Anterior cingulate cortex (tissue), 58 donors: ENCODE measurements around the gene SPATA24.
"Not testable (repeated sequence)": the region's sequence is repeated elsewhere in the genome, so short reads cannot be mapped to it uniquely, and the experiment has no call there.

Source experiments
- DNase-seq, 58 donors: peaks; one replicate each; lab custom pipeline; 2025; lab: John Stamatoyannopoulos, UW

The SPATA24 gene

GRCh38 chr5:139396691-139397090 is 7.2 kb downstream of the SPATA24 start:
- DNase-seq, result no peak

DNA sequence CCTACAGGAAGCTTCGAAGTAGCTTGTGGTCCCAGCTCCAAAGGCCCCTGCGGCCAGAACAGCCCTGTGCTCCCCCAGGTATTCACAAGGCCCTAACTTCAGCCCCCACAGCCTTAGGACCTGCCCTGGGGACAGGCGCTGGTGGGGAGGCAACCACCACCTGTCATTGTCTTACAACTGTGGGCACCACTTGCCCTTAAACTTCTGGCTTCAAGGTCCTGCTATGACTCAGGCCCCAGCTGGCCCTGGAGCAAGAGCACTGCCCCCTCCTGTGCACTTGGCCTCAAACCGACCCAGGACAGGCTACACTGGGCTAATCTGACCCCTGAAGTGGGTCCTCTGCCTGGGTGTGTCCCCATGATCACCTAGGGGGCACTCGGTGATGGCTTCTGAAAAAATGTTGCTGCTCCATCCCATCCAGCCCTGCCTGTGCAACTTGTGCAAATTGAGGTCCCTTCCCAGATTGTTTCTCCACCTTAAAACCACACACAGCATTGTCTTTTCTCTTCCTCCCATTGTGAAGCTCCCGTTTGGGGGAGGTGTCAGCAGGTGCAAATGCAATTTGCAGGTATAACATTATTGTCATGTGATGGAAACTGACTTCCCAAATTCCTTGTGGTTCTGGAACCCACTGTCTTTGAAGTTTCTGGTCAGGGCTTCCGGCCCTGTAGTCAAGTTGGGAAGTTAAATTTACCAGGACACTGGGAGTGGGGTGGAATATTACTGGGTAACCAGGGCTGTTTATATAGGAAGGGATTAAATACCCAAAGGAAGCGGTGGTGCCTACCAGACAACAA is 7.8 kb downstream of the SPATA24 start:
- DNase-seq, result no peak

DNA sequence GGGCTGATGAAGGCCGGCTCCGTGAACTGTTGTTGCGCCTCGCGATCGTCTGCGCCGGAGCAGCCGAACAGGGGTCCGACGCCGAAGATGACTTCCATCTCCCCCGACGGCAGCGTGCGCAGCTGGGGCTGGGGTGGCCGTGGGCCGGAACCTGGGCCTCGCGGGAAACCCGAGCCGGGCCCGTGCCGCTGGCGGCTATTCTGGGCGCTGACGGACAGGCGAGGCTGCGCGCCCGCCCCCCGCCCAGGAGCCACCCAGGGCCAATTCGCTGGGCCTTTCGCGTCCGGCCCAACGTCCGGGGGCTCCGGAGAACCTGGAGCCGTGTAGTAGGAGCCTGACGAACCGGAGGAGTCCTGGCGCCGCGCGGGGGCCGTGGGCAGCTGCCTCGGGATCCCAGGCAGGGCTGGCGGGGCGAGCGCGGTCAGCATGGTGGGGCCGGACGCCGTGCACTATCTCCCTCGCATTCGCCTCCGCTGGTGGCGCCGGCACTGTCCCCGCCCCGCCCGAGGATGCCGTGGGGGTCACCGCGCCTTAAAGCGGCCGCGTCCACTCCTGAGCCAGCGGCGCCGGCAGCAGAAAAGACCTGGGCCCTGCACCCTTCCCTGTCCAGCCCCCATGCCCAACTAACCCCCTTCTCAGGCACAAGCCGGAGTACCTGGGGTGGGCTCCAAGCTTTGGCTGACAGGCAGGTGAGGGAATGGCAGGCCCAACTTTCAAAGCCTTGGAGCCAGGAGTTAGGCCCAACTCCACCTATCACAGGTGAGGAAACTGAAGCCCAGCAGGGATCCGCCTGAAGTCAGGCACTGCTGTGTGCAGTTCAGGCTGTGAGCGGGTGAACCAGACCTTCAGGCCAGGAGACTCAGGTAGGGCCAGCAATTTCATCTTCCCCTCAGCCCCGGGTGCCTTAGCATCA is 9.0 kb downstream of the SPATA24 start, which contains the start of gene PROB1:
PROB1 (minus strand) TSS at position 451 of the 913 bp plus-strand sequence; CDS start at position 428, 23 bp downstream.
- DNase-seq, result no peak

- DNase-seq, result peak in 5 of 58 donors; percentile 14 to 35 (median 25)
These were observed 9.7 kb downstream of the SPATA24 start for GRCh38 chr5:139394123-139394653.

GRCh38 chr5:139393497-139394122 is 10.3 kb downstream of the SPATA24 start:
- no peak for DNase-seq

- DNase-seq, result peak in 2 of 58 donors; percentile 9 to 16
These were observed 11.0 kb downstream of the SPATA24 start for GRCh38 chr5:139392678-139393496.

- no peak for DNase-seq
These were observed 11.6 kb downstream of the SPATA24 start for GRCh38 chr5:139392324-139392677.

- DNase-seq, result no peak
These were observed 12.1 kb downstream of the SPATA24 start for GRCh38 chr5:139391570-139392323.

GRCh38 chr5:139390639-139391569 is 13.0 kb downstream of the SPATA24 start:
- no peak for DNase-seq

DNA sequence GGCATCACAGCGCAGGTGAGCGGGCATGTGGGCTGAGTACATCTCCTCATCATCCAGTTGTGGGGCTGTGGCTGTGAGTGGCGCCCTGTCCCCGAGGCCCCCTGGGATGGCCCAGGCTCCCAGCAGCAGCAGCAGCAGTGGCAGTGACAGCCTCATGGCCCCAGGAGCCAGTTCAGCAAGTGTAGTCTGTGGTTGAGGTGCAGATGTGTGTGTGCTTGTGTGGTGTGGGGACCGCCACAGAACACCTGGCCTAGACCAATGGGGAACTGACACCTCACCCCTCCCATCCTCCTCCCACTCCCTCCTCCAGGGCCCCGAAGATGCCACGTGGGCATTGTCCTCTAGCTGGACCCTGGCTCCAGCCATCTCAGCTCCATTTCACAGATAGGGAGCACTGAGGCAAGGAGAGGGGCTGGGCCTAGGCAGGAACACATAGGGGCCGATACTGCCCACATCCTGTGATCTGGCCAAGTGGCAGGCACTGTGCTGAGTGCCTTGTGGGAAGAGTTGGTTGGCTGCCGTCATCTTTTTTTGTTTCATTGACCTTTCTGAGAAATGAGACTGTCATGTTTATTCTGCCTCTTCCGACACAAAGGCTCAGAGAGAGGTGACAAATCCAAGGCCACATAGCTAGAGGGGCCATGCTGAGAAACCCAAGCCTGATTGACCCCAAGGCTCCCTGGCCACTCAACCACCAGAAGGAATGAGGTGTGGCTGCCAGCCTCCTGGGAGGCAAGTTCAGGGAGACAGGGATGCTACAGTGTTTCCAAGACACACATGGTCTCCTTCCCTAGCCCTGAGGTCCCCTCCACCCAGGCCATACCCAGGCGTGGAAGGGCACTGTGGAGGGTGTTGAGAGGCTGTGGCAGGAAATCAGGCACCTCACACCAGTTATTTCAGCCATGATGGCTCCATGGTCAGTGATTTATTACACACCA is 13.9 kb downstream of the SPATA24 start, which contains the start of gene MZB1:
MZB1 (minus strand) TSS at position 213 of the 938 bp plus-strand sequence; CDS start at position 156, 57 bp downstream.
- DNase-seq, result no peak

GRCh38 chr5:139388198-139388821 is 15.6 kb downstream of the SPATA24 start:
- DNase-seq, result no peak

GRCh38 chr5:139387611-139388197 is 16.2 kb downstream of the SPATA24 start:
- no peak for DNase-seq

DNA sequence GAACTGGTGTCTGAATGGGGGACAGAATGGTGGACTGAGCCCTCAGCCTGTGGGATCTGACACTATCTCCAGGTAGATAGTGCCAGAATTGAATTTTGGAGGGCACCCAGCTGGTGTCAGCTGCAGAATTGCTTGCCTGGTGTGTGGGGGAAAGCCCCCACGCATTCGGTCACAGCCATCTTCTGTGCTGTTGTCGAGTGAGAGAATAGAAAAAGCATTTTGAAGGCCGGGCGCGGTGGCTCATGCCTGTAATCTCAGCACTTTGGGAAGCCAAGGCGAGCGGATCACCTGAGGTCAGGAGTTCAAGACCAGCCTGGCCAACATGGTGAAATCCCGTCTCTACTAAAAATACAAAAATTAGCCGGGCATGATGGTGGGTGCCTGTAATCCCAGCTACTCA is 16.9 kb downstream of the SPATA24 start:
- not testable (repeated sequence) for DNase-seq

- DNase-seq, result no peak
These were observed 17.8 kb downstream of the SPATA24 start for GRCh38 chr5:139386050-139386438.
